GM18498 (cell line): ENCODE measurements around the gene IPO11.
A peak's percentile ranks its signal among the peaks of the same experiment; 100 is the strongest.

ENCODE experiments used
- ATAC-seq: cut with Tn5 transposase; IDR thresholded peaks from one replicate; pipeline ENCODE4 v1.9.1; 2021; ENCODE audit warnings: mild to moderate bottlenecking, moderate library complexity; ENCODE audit not compliant: unreplicated experiment

The IPO11 gene

GRCh38 chr5:62412549-62413329 is at the start of gene IPO11:
Gene IPO11, plus strand, starts transcription at chr5:62412763. Its CDS starts 24,517 bp downstream, at chr5:62437280.
- ATAC-seq: peak; percentile 96

GRCh38 chr5:62369039-62369438 is 43.5 kb upstream of the IPO11 start:
- no peak for ATAC-seq

- ATAC-seq: no peak
These were observed 41.2 kb upstream of the IPO11 start for GRCh38 chr5:62371409-62371808.

- ATAC-seq: no peak
These were observed 40.0 kb upstream of the IPO11 start for GRCh38 chr5:62372600-62372999.

- ATAC-seq: no peak
These were observed 39.2 kb upstream of the IPO11 start for GRCh38 chr5:62373382-62373781.

GRCh38 chr5:62374090-62374489 is 38.5 kb upstream of the IPO11 start:
- no peak for ATAC-seq

- no peak for ATAC-seq
These were observed 36.9 kb upstream of the IPO11 start for GRCh38 chr5:62375627-62376026.

- ATAC-seq: no peak
These were observed 36.5 kb upstream of the IPO11 start for GRCh38 chr5:62376064-62376463.

- no peak for ATAC-seq
These were observed 27.4 kb upstream of the IPO11 start for GRCh38 chr5:62385131-62385530.

- no peak for ATAC-seq
These were observed 26.7 kb upstream of the IPO11 start for GRCh38 chr5:62385816-62386400.

- no peak for ATAC-seq
These were observed 25.7 kb upstream of the IPO11 start for GRCh38 chr5:62386824-62387223.

GRCh38 chr5:62395210-62395950 is 17.2 kb upstream of the IPO11 start:
- ATAC-seq: no peak

GRCh38 chr5:62403411-62404250 is 8.9 kb upstream of the IPO11 start, which contains the start of gene DIMT1:
Gene DIMT1, minus strand, starts transcription at chr5:62403905. Its CDS starts 133 bp downstream, at chr5:62403772.
- ATAC-seq: peak; percentile 99

GRCh38 chr5:62413711-62414110 is 1.1 kb downstream of the IPO11 start:
- ATAC-seq: no peak

- ATAC-seq: no peak
These were observed 6.0 kb downstream of the IPO11 start for GRCh38 chr5:62418462-62419076.

- ATAC-seq: no peak
These were observed 7.0 kb downstream of the IPO11 start for GRCh38 chr5:62419609-62420008.

GRCh38 chr5:62421414-62421813 is 8.9 kb downstream of the IPO11 start:
- no peak for ATAC-seq

GRCh38 chr5:62424763-62425162 is 12.2 kb downstream of the IPO11 start:
- no peak for ATAC-seq

- no peak for ATAC-seq
These were observed 19.4 kb downstream of the IPO11 start for GRCh38 chr5:62431735-62432620.
